H1 (cell line): Measurements from ENCODE around the gene TM9SF2. TPM values are rescaled to one million over a fixed set of nuclear protein-coding genes. Genes with fewer than 3 reads are reported as not detected.

Source experiments
- CTCF ChIA-PET: fragments of 300-600 bp; sonication (Branson Sonifier 250); formaldehyde crosslinking; loops from one replicate; lab custom pipeline; 2021; ENCODE audit not compliant: partially characterized antibody; lab: Charles Lee
- POLR2A ChIA-PET: fragments of 300-600 bp; sonication (Branson Sonifier 250); formaldehyde crosslinking; loops from one replicate; lab custom pipeline; 2021; ENCODE audit warnings: inconsistent platforms; ENCODE audit not compliant: partially characterized antibody; lab: Charles Lee
- DNase-seq, 2 experiments: peaks; one replicate each; pipeline versions ENCODE4 v3.0.0 to v3.0.0-alpha.2; 2010 to 2022; ENCODE audit warnings: low spot score in 2 of 2, low read depth in 1 of 2, mixed read lengths in 1 of 2
- FAIRE-seq: peaks from 2 replicates; lab custom pipeline; 2011; peaks lifted over from hg19 to GRCh38; lab: Jason Lieb, UNC
- H2AFZ ChIP-seq: 2 replicates; pipeline ENCODE4 v1.8.1; 2012; ENCODE audit warnings: low read length, inconsistent platforms
- H2AK5ac ChIP-seq: 2 replicates; pipeline ENCODE4 v1.6.1; 2013; ENCODE audit warnings: low read depth, low read length
- H2BK120ac ChIP-seq: replicated peaks from 2 replicates; pipeline ENCODE3; 2013; ENCODE audit warnings: low read depth, low read length, inconsistent platforms
- H2BK12ac ChIP-seq: 2 replicates; pipeline ENCODE4 v1.6.1; 2013; ENCODE audit warnings: low read depth, low read length
- H2BK15ac ChIP-seq: 2 replicates; pipeline ENCODE4 v1.6.1; 2013; ENCODE audit warnings: low read length
- H2BK20ac ChIP-seq: 2 replicates; pipeline ENCODE4 v1.6.1; 2013; ENCODE audit warnings: low read length
- H2BK5ac ChIP-seq: 2 replicates; pipeline ENCODE4 v1.6.1; 2013; ENCODE audit warnings: low read depth, low read length
- H3K14ac ChIP-seq: 2 replicates; pipeline ENCODE4 v1.6.1; 2013; ENCODE audit warnings: inconsistent platforms; ENCODE audit not compliant: insufficient read length
- H3K18ac ChIP-seq: 2 replicates; pipeline ENCODE4 v1.6.1; 2013; ENCODE audit warnings: low read length; ENCODE audit errors: extremely low read depth
- H3K23ac ChIP-seq: 2 replicates; pipeline ENCODE4 v1.6.1; 2013; ENCODE audit warnings: inconsistent platforms; ENCODE audit not compliant: insufficient read length
- H3K23me2 ChIP-seq: 2 replicates; pipeline ENCODE4 v1.6.1; 2013; ENCODE audit warnings: low read depth, low read length
- H3K27ac ChIP-seq: 2 replicates; pipeline ENCODE4 v1.6.1; 2011; ENCODE audit warnings: low read depth, low read length, inconsistent platforms
- H3K27me3 ChIP-seq, 4 experiments: replicated peaks in 1 of 4; 1 replicate in 1 of 4; 2 replicates in 3 of 4; pipeline versions ENCODE4 v1.6.1 to v1.8.1; 2011 to 2013; ENCODE audit warnings: low read length in 3 of 4, mild to moderate bottlenecking in 3 of 4, inconsistent platforms in 2 of 4, mixed read lengths in 2 of 4, moderate library complexity in 1 of 4; ENCODE audit not compliant: control insufficient read depth in 3 of 4, insufficient read depth in 3 of 4; ENCODE audit errors: extremely low read depth in 1 of 4
- H3K36me3 ChIP-seq, 4 experiments: 2 replicates each; pipeline versions ENCODE4 v1.6.1 to v1.8.1; 2011 to 2013; ENCODE audit warnings: mild to moderate bottlenecking in 4 of 4, low read length in 3 of 4, moderate library complexity in 2 of 4, control low read depth in 1 of 4, inconsistent platforms in 1 of 4; ENCODE audit not compliant: insufficient read depth in 4 of 4, control insufficient read depth in 2 of 4
- H3K4ac ChIP-seq: replicated peaks from 2 replicates; pipeline ENCODE3; 2013; ENCODE audit warnings: low read length, low read depth, mixed read lengths, inconsistent platforms; ENCODE audit not compliant: insufficient read length
- H3K4me1 ChIP-seq, 4 experiments: replicated peaks in 1 of 4; 1 replicate in 1 of 4; 2 replicates in 3 of 4; pipeline versions ENCODE4 v1.6.1 to v1.8.1; 2011 to 2013; ENCODE audit warnings: low read length in 3 of 4, inconsistent platforms in 2 of 4, mixed read lengths in 1 of 4; ENCODE audit not compliant: insufficient read depth in 4 of 4, control insufficient read depth in 3 of 4
- H3K4me2 ChIP-seq, 2 experiments: 2 replicates each; pipeline versions ENCODE4 v1.6.1 to v1.8.1; 2011 to 2013; ENCODE audit warnings: low read depth in 2 of 2, low read length in 2 of 2, control low read depth in 1 of 2, inconsistent platforms in 1 of 2, mild to moderate bottlenecking in 1 of 2; ENCODE audit not compliant: insufficient read depth in 1 of 2
- H3K4me3 ChIP-seq, 4 experiments: fragments of 200-600, 300-600 bp in 1 of 4; sonication (generic), shearing (Covaris generic), sonication (Bioruptor Twin) in 1 of 4; 2 replicates each; pipeline versions ENCODE4 v1.5.1 to v1.8.1; 2011 to 2016; ENCODE audit warnings: low read length in 4 of 4, low read depth in 3 of 4, control low read depth in 2 of 4, inconsistent platforms in 2 of 4, mild to moderate bottlenecking in 2 of 4, mixed read lengths in 1 of 4, moderate library complexity in 1 of 4; ENCODE audit not compliant: insufficient read depth in 2 of 4; ENCODE audit errors: extremely low read depth in 1 of 4
- H3K56ac ChIP-seq: replicated peaks from 2 replicates; pipeline ENCODE3; 2013; ENCODE audit warnings: low read depth, mild to moderate bottlenecking, mixed read lengths, low read length, inconsistent platforms; ENCODE audit not compliant: insufficient read length
- H3K79me1 ChIP-seq: 2 replicates; pipeline ENCODE4 v1.6.1; 2013; ENCODE audit warnings: low read depth, low read length, control low read depth
- H3K79me2 ChIP-seq, 2 experiments: 2 replicates each; pipeline versions ENCODE4 v1.6.1 to v1.8.1; 2012 to 2013; ENCODE audit warnings: low read length in 2 of 2, mild to moderate bottlenecking in 2 of 2, inconsistent platforms in 1 of 2; ENCODE audit not compliant: insufficient read depth in 2 of 2, control insufficient read depth in 1 of 2
- H3K9ac ChIP-seq, 4 experiments: replicated peaks in 1 of 4; 1 replicate in 1 of 4; 2 replicates in 3 of 4; pipeline versions ENCODE4 v1.6.1 to v1.8.1; 2011 to 2013; ENCODE audit warnings: low read depth in 3 of 4, low read length in 3 of 4, control low read depth in 2 of 4, mild to moderate bottlenecking in 2 of 4, moderate library complexity in 2 of 4, inconsistent platforms in 1 of 4; ENCODE audit errors: extremely low read depth in 1 of 4
- H3K9me3 ChIP-seq, 2 experiments: 2 replicates each; pipeline versions ENCODE4 v1.6.1 to v1.8.1; 2012 to 2013; ENCODE audit warnings: mild to moderate bottlenecking in 2 of 2, moderate library complexity in 2 of 2, control low read depth in 1 of 2, inconsistent platforms in 1 of 2, low read depth in 1 of 2, low read length in 1 of 2, mixed read lengths in 1 of 2; ENCODE audit not compliant: insufficient read depth in 2 of 2
- H4K20me1 ChIP-seq, 2 experiments: replicated peaks in 1 of 2; 2 replicates each; pipeline versions ENCODE3 to v1.8.1; 2011 to 2013; ENCODE audit warnings: inconsistent platforms in 2 of 2, low read length in 2 of 2, mild to moderate bottlenecking in 1 of 2; ENCODE audit not compliant: insufficient read depth in 2 of 2, control insufficient read depth in 1 of 2
- H4K5ac ChIP-seq: 2 replicates; pipeline ENCODE4 v1.6.1; 2013; ENCODE audit warnings: low read length, low read depth, mixed read lengths, inconsistent platforms; ENCODE audit not compliant: insufficient read length
- H4K8ac ChIP-seq: 2 replicates; pipeline ENCODE4 v1.8.0; 2013; ENCODE audit warnings: mild to moderate bottlenecking, moderate library complexity, low read length, inconsistent platforms; ENCODE audit not compliant: insufficient read depth; ENCODE audit errors: extremely low read depth
- H4K91ac ChIP-seq: replicated peaks from 2 replicates; pipeline ENCODE3; 2013; ENCODE audit warnings: low read length, mixed read lengths, inconsistent platforms; ENCODE audit not compliant: insufficient read length
- ATF3 ChIP-seq: IDR thresholded peaks from 2 replicates; pipeline ENCODE4 v1.6.1; 2011; ENCODE audit warnings: low read depth, mild to moderate bottlenecking, low read length; ENCODE audit not compliant: insufficient read depth
- BCL11A ChIP-seq, 2 experiments: IDR thresholded peaks; one replicate each; pipeline ENCODE4 v1.6.1; 2011; ENCODE audit warnings: low read depth in 2 of 2, low read length in 2 of 2, mild to moderate bottlenecking in 2 of 2
- BRCA1 ChIP-seq: IDR thresholded peaks from 2 replicates; pipeline ENCODE4 v1.6.1; 2012; ENCODE audit warnings: low read depth, low read length, improper control_type of control experiment
- EGR1 ChIP-seq: IDR thresholded peaks from 2 replicates; pipeline ENCODE4 v1.6.1; 2011; ENCODE audit warnings: low read depth, low read length, borderline replicate concordance
- GTF2F1 ChIP-seq: IDR thresholded peaks from 2 replicates; pipeline ENCODE4 v1.6.1; 2012; ENCODE audit warnings: low read depth, low read length, improper control_type of control experiment, borderline replicate concordance
- KDM4A ChIP-seq: IDR thresholded peaks from one replicate; pipeline ENCODE4 v1.7.1; 2012; ENCODE audit warnings: low read depth, mild to moderate bottlenecking, moderate library complexity, low read length, inconsistent platforms; ENCODE audit not compliant: severe bottlenecking
- MAFK ChIP-seq: IDR thresholded peaks from 2 replicates; pipeline ENCODE4 v1.6.1; 2012; ENCODE audit warnings: low read depth, mild to moderate bottlenecking, improper control_type of control experiment, low read length
- POLR2AphosphoS5 ChIP-seq: IDR thresholded peaks from 2 replicates; pipeline ENCODE4 v1.6.1; 2011; ENCODE audit warnings: low read depth, low read length
- RNF2 ChIP-seq: fragments of 200-900, 300-1000 bp; sonication (generic); IDR thresholded peaks from 2 replicates; pipeline ENCODE4 v1.7.1; 2016; ENCODE audit warnings: borderline replicate concordance, low read depth, mild to moderate bottlenecking, antibody characterized with exemption, low read length; ENCODE audit not compliant: poor library complexity, severe bottlenecking; ENCODE audit errors: missing control alignments
- SIX5 ChIP-seq: IDR thresholded peaks from 2 replicates; pipeline ENCODE4 v1.6.1; 2011; ENCODE audit warnings: mild to moderate bottlenecking, low read depth, low read length
- SRF ChIP-seq: IDR thresholded peaks from 2 replicates; pipeline ENCODE4 v1.6.1; 2011; ENCODE audit warnings: mild to moderate bottlenecking, low read depth, low read length, moderate library complexity
- TAF1 ChIP-seq: IDR thresholded peaks from 2 replicates; pipeline ENCODE4 v1.6.1; 2011; ENCODE audit warnings: mild to moderate bottlenecking, low read depth, low read length
- TAF7 ChIP-seq: optimal IDR thresholded peaks from 2 replicates; pipeline ENCODE3; 2011; ENCODE audit warnings: low read depth, mild to moderate bottlenecking, inconsistent platforms, low read length, moderate library complexity, borderline replicate concordance
- WGBS, 2 experiments: shearing (Covaris generic) in 1 of 2; methylation state at CpG; one replicate each; pipeline versions ENCODE4 v1.1.6 to v1.1.7; 2013 to 2015; ENCODE audit warnings: low lambda C conversion rate in 2 of 2, mixed read lengths in 2 of 2, inconsistent platforms in 1 of 2, low coverage in 1 of 2, missing lambda C conversion rate in 1 of 2; ENCODE audit not compliant: insufficient replicate concordance in 2 of 2, insufficient coverage in 1 of 2, insufficient read length in 1 of 2; ENCODE audit errors: extremely low coverage in 1 of 2, missing lambda C conversion rate in 1 of 2; 5-methylcytosine and 5-hydroxymethylcytosine counted together
- polyA plus RNA-seq, 7 experiments: library from polyadenylated mRNA; depleted of rRNA in 3 of 7; stranded (reverse) in 5 of 7; unstranded in 2 of 7; fragments of >200 nt in 5 of 7; fragments of 200-250 nt in 2 of 7; gene quantifications; 1 replicate in 5 of 7; 2 replicates in 1 of 7; 4 replicates in 1 of 7; pipeline versions ENCODE4 v1.2.1 to v1.2.3, GENCODE V29; 2011 to 2013; ENCODE audit warnings: missing spikeins in 2 of 7, mixed read lengths in 2 of 7
- total RNA-seq: library from RNA; stranded (reverse); fragmentation: NEBNext Ultra II Directional; extraction: Animal tissue kit (Norgen Biotek cat#: 25700); gene quantifications from 2 replicates; pipeline ENCODE4 v1.2.1, GENCODE V29; 2021

The TM9SF2 gene
- total and polyA plus RNA-seq, 2 of the 8 experiments (the other 6 are each of a cell fraction or from before 2014, with no cell fraction given), result 68.0 to 101 TPM

DNA sequence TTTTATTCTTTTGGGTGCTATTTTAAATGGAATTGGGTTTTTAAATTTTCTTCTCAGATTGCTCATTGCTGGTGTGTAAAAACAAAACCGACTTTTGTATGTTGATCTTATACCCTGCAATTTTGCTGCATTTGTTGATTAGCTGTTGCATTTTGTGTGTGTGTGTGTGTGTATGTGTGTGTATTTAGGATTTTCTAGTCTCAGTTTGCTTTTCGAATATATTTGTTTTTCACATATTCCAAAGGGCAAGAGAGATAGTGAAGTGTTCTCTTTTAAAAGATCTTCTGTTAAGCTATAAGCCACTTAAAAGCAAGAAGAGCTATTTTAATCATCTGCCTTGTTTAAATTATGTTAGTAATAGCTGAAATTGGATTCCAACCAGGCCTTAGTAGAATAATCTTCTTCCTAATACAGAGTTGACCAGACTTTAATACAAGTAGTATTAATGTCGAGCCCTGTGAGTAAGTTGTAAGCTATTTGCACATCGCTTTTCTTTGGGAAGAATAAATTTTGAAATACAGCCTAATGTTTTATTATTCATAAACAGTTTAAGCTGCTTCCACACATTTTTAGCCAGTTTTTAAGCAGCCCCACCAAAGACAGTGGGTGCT lies 57.4 kb downstream of the TM9SF2 start:
- H3K14ac ChIP-seq, result no peak overlapping the region
- no peaks in the 10 kb centered on the region for H3K23me2 ChIP-seq
- no peaks in the 10 kb centered on the region for H3K9me3 ChIP-seq
- H3K23ac ChIP-seq, result no peak overlapping the region
- no peak overlapping the region for H2BK15ac ChIP-seq
- H3K4me1 ChIP-seq, result no peaks in the 10 kb centered on the region
- H4K91ac ChIP-seq, result no peak overlapping the region
- POLR2A ChIA-PET, result no interaction called here
- no peak overlapping the region for H4K8ac ChIP-seq
- H3K18ac ChIP-seq, result no peak overlapping the region
- H2BK5ac ChIP-seq, result no peak overlapping the region
- H3K4me2 ChIP-seq, result no peak overlapping the region
- no peak overlapping the region for H4K5ac ChIP-seq
- H2AK5ac ChIP-seq, result no peak overlapping the region
- peaks cover 0 to 2% of the 10 kb centered on the region in 2 experiments for H4K20me1 ChIP-seq
- no peak overlapping the region for H2BK20ac ChIP-seq
- H3K4ac ChIP-seq, result no peak overlapping the region
- no peak overlapping the region for H3K27ac ChIP-seq
- DNase-seq, result no peak
- no peak overlapping the region for H3K4me3 ChIP-seq
- no peak overlapping the region for H3K9ac ChIP-seq
- H3K56ac ChIP-seq, result no peak overlapping the region
- no peaks in the 10 kb centered on the region for H3K27me3 ChIP-seq
- H2AFZ ChIP-seq, result no peak overlapping the region
- CTCF ChIA-PET, result interaction anchor here (0.7 to 1.4 kb wide), 6 partner anchors 27 to 342 kb away, joined by 3 to 4 read pairs (median 3); no protein-coding TSS in a partner anchor
- FAIRE-seq, result no peak
- H3K79me1 ChIP-seq, result no peaks in the 10 kb centered on the region
- H2BK12ac ChIP-seq, result no peak overlapping the region
- WGBS, 2 experiments, result 84% methylated on average over 4 of the region's 4 CpGs; no CpG with 5 or more reads in 1 of the 2 experiments
- H2BK120ac ChIP-seq, result no peak overlapping the region
- no peaks in the 10 kb centered on the region for H3K79me2 ChIP-seq
- H3K36me3 ChIP-seq, result peaks cover 2 to 46% (median 11%) of the 10 kb centered on the region in 4 experiments; a peak in 7 of 8 replicates
- TF ChIP-seq MAFK, result no peak
- no peak for TF ChIP-seq SIX5
- no peak for TF ChIP-seq RNF2
- no peak for TF ChIP-seq BCL11A (IDR thresholded peaks at IDR 0.05; ENCODE audit: low read depth in 2 of 2, low read length in 2 of 2)
- TF ChIP-seq TAF7, result no peak
- TF ChIP-seq KDM4A, result no peak
- TF ChIP-seq EGR1, result no peak
- TF ChIP-seq ATF3, result no peak
- TF ChIP-seq GTF2F1, result no peak
- no peak for TF ChIP-seq TAF1
- no peak for TF ChIP-seq SRF
- TF ChIP-seq BRCA1, result no peak
- TF ChIP-seq POLR2AphosphoS5, result no peak
